ENCODE results near the gene GSK3B. TPM values are rescaled to one million over a fixed set of nuclear protein-coding genes. Genes with fewer than 3 reads are reported as not detected.

Gene GSK3B
- total and polyA plus RNA-seq, 2 donors (not counting 1 experiment from before 2014, with no cell fraction given): 37.3 to 44.8 TPM

DNA sequence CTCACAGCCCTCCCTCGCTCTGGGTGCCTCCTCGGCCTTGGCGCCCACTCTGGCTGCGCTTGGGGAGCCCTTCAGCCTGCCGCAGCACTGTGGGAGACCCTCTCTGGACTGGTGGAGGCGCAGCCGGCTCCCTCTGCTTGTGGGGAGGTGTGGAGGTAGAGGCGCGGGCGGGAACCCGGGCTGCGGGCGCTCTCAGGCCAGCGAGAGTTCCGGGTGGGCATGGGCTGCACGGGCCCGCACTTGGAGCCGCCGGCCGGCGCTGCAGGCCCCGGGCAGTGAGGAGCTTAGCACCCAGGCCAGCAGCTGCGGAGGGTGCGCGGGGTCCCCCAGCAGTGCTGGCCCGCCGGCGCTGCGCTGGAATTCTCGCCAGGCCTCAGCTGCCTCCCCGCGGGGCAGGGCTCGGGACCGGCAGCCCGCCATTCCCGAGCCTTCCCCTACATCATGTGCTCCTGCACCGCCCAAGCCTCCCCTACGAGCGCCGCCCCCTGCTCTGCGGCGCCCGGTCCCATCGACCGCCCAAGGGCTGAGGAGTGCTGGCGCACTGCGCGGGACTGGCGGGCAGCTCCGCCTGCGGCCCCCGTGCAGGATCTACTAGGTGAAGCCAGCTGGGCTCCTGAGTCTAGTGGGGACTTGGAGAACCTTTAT is 46.0 kb upstream of the GSK3B start:
- H3K4me1 ChIP-seq (ENCODE audit: control insufficient read depth, extremely low read depth, insufficient read depth, low read length): peaks cover 2% of the 10 kb centered on the region
- no peaks in the 10 kb centered on the region for H4K20me1 ChIP-seq (ENCODE audit: control insufficient read depth, extremely low read depth, insufficient read depth, low read length)
- no peak overlapping the region for H3K9ac ChIP-seq (ENCODE audit: insufficient read depth, low read length)
- no peak for DNase-seq (ENCODE audit: low read depth in 2 of 2)
- no peaks in the 10 kb centered on the region for H3K27me3 ChIP-seq (ENCODE audit: control insufficient read depth, insufficient read depth, low read length)
- TF ChIP-seq EZH2 (IDR thresholded peaks at IDR 0.05; ENCODE audit: low read length, missing control alignments) (no peak), CTCF (conservative IDR thresholded peaks at IDR 0.05 in 1 of 2, IDR thresholded peaks at IDR 0.05 in 1 of 2; ENCODE audit: low read depth in 1 of 2, low read length in 2 of 2) (no peak)
- no peak overlapping the region for H3K4me3 ChIP-seq (replicated peaks in 1 of 4; ENCODE audit: control extremely low read depth in 1 of 4, insufficient read depth in 1 of 4, low read depth in 3 of 4, low read length in 4 of 4)
- no peak overlapping the region for H3K4me2 ChIP-seq (ENCODE audit: extremely low read depth, insufficient read depth, low read length)
- H3K79me2 ChIP-seq (ENCODE audit: control insufficient read depth, insufficient read depth, low read length): no peaks in the 10 kb centered on the region
- H2AFZ ChIP-seq (ENCODE audit: low read length): no peak overlapping the region
- no peaks in the 10 kb centered on the region for H3K9me3 ChIP-seq (ENCODE audit: control insufficient read depth, insufficient read depth, low read depth, low read length)
- no peak overlapping the region for H3K27ac ChIP-seq (ENCODE audit: insufficient read depth, low read length)
- H3K36me3 ChIP-seq (ENCODE audit: control insufficient read depth, insufficient read depth, low read length): no peaks in the 10 kb centered on the region

GRCh38 chr3:120139140-120139539 is 44.9 kb upstream of the GSK3B start:
- TF ChIP-seq CTCF (conservative IDR thresholded peaks at IDR 0.05 in 1 of 2, IDR thresholded peaks at IDR 0.05 in 1 of 2; ENCODE audit: low read depth in 1 of 2, low read length in 2 of 2) (no peak), EZH2 (IDR thresholded peaks at IDR 0.05; ENCODE audit: low read length, missing control alignments) (no peak)
- Histone ChIP-seq H3K27ac (ENCODE audit: insufficient read depth, low read length) (no peak overlapping the region), H3K79me2 (ENCODE audit: control insufficient read depth, insufficient read depth, low read length) (no peaks in the 10 kb centered on the region), H2AFZ (ENCODE audit: low read length) (no peak overlapping the region), H3K4me3 (replicated peaks in 1 of 4; ENCODE audit: control extremely low read depth in 1 of 4, insufficient read depth in 1 of 4, low read depth in 3 of 4, low read length in 4 of 4) (no peak overlapping the region), H3K9ac (ENCODE audit: insufficient read depth, low read length) (no peak overlapping the region), H4K20me1 (ENCODE audit: control insufficient read depth, extremely low read depth, insufficient read depth, low read length) (no peaks in the 10 kb centered on the region), H3K36me3 (ENCODE audit: control insufficient read depth, insufficient read depth, low read length) (no peaks in the 10 kb centered on the region), H3K9me3 (ENCODE audit: control insufficient read depth, insufficient read depth, low read depth, low read length) (no peaks in the 10 kb centered on the region), H3K27me3 (ENCODE audit: control insufficient read depth, insufficient read depth, low read length) (no peaks in the 10 kb centered on the region), H3K4me1 (ENCODE audit: control insufficient read depth, extremely low read depth, insufficient read depth, low read length) (peaks cover 2% of the 10 kb centered on the region), H3K4me2 (ENCODE audit: extremely low read depth, insufficient read depth, low read length) (no peak overlapping the region)
- DNase-seq (ENCODE audit: low read depth in 2 of 2): no peak

- H3K27ac ChIP-seq (ENCODE audit: insufficient read depth, low read length): no peak overlapping the region
- H3K36me3 ChIP-seq (ENCODE audit: control insufficient read depth, insufficient read depth, low read length): no peaks in the 10 kb centered on the region
- H4K20me1 ChIP-seq (ENCODE audit: control insufficient read depth, extremely low read depth, insufficient read depth, low read length): no peaks in the 10 kb centered on the region
- no peak for DNase-seq (ENCODE audit: low read depth in 2 of 2)
- H3K79me2 ChIP-seq (ENCODE audit: control insufficient read depth, insufficient read depth, low read length): no peaks in the 10 kb centered on the region
- no peaks in the 10 kb centered on the region for H3K27me3 ChIP-seq (ENCODE audit: control insufficient read depth, insufficient read depth, low read length)
- no peak overlapping the region for H3K9ac ChIP-seq (ENCODE audit: insufficient read depth, low read length)
- TF ChIP-seq CTCF (conservative IDR thresholded peaks at IDR 0.05 in 1 of 2, IDR thresholded peaks at IDR 0.05 in 1 of 2; ENCODE audit: low read depth in 1 of 2, low read length in 2 of 2): no peak
- TF ChIP-seq EZH2 (IDR thresholded peaks at IDR 0.05; ENCODE audit: low read length, missing control alignments): no peak
- no peak overlapping the region for H3K4me2 ChIP-seq (ENCODE audit: extremely low read depth, insufficient read depth, low read length)
- H3K9me3 ChIP-seq (ENCODE audit: control insufficient read depth, insufficient read depth, low read depth, low read length): no peaks in the 10 kb centered on the region
- H2AFZ ChIP-seq (ENCODE audit: low read length): no peak overlapping the region
- H3K4me3 ChIP-seq (replicated peaks in 1 of 4; ENCODE audit: control extremely low read depth in 1 of 4, insufficient read depth in 1 of 4, low read depth in 3 of 4, low read length in 4 of 4): no peak overlapping the region
- peaks cover 2% of the 10 kb centered on the region for H3K4me1 ChIP-seq (ENCODE audit: control insufficient read depth, extremely low read depth, insufficient read depth, low read length)
Observed at GRCh38 chr3:120137548-120137947, 43.3 kb upstream of the GSK3B start.

Data from fibroblast of lung (primary cell).